H1 (cell line): ENCODE measurements around the gene SERPINB1. TPM values are rescaled to one million over a fixed set of nuclear protein-coding genes. Genes with fewer than 3 reads are reported as not detected.

Experiments
- CTCF ChIA-PET: fragments of 300-600 bp; sonication (Branson Sonifier 250); formaldehyde crosslinking; loops from one replicate; lab custom pipeline; 2021; ENCODE audit not compliant: partially characterized antibody; lab: Charles Lee
- POLR2A ChIA-PET: fragments of 300-600 bp; sonication (Branson Sonifier 250); formaldehyde crosslinking; loops from one replicate; lab custom pipeline; 2021; ENCODE audit warnings: inconsistent platforms; ENCODE audit not compliant: partially characterized antibody; lab: Charles Lee
- DNase-seq, 2 experiments: peaks; one replicate each; pipeline versions ENCODE4 v3.0.0 to v3.0.0-alpha.2; 2010 to 2022; ENCODE audit warnings: low spot score in 2 of 2, low read depth in 1 of 2, mixed read lengths in 1 of 2
- FAIRE-seq: peaks from 2 replicates; lab custom pipeline; 2011; peaks lifted over from hg19 to GRCh38; lab: Jason Lieb, UNC
- H2AFZ ChIP-seq: 2 replicates; pipeline ENCODE4 v1.8.1; 2012; ENCODE audit warnings: low read length, inconsistent platforms
- H2AK5ac ChIP-seq: 2 replicates; pipeline ENCODE4 v1.6.1; 2013; ENCODE audit warnings: low read depth, low read length
- H2BK120ac ChIP-seq: replicated peaks from 2 replicates; pipeline ENCODE3; 2013; ENCODE audit warnings: low read depth, low read length, inconsistent platforms
- H2BK12ac ChIP-seq: 2 replicates; pipeline ENCODE4 v1.6.1; 2013; ENCODE audit warnings: low read depth, low read length
- H2BK15ac ChIP-seq: 2 replicates; pipeline ENCODE4 v1.6.1; 2013; ENCODE audit warnings: low read length
- H2BK20ac ChIP-seq: 2 replicates; pipeline ENCODE4 v1.6.1; 2013; ENCODE audit warnings: low read length
- H2BK5ac ChIP-seq: 2 replicates; pipeline ENCODE4 v1.6.1; 2013; ENCODE audit warnings: low read depth, low read length
- H3K14ac ChIP-seq: 2 replicates; pipeline ENCODE4 v1.6.1; 2013; ENCODE audit warnings: inconsistent platforms; ENCODE audit not compliant: insufficient read length
- H3K18ac ChIP-seq: 2 replicates; pipeline ENCODE4 v1.6.1; 2013; ENCODE audit warnings: low read length; ENCODE audit errors: extremely low read depth
- H3K23ac ChIP-seq: 2 replicates; pipeline ENCODE4 v1.6.1; 2013; ENCODE audit warnings: inconsistent platforms; ENCODE audit not compliant: insufficient read length
- H3K23me2 ChIP-seq: 2 replicates; pipeline ENCODE4 v1.6.1; 2013; ENCODE audit warnings: low read depth, low read length
- H3K27ac ChIP-seq: 2 replicates; pipeline ENCODE4 v1.6.1; 2011; ENCODE audit warnings: low read depth, low read length, inconsistent platforms
- H3K27me3 ChIP-seq, 4 experiments: replicated peaks in 1 of 4; 1 replicate in 1 of 4; 2 replicates in 3 of 4; pipeline versions ENCODE4 v1.6.1 to v1.8.1; 2011 to 2013; ENCODE audit warnings: low read length in 3 of 4, mild to moderate bottlenecking in 3 of 4, inconsistent platforms in 2 of 4, mixed read lengths in 2 of 4, moderate library complexity in 1 of 4; ENCODE audit not compliant: control insufficient read depth in 3 of 4, insufficient read depth in 3 of 4; ENCODE audit errors: extremely low read depth in 1 of 4
- H3K36me3 ChIP-seq, 4 experiments: 2 replicates each; pipeline versions ENCODE4 v1.6.1 to v1.8.1; 2011 to 2013; ENCODE audit warnings: mild to moderate bottlenecking in 4 of 4, low read length in 3 of 4, moderate library complexity in 2 of 4, control low read depth in 1 of 4, inconsistent platforms in 1 of 4; ENCODE audit not compliant: insufficient read depth in 4 of 4, control insufficient read depth in 2 of 4
- H3K4ac ChIP-seq: replicated peaks from 2 replicates; pipeline ENCODE3; 2013; ENCODE audit warnings: low read length, low read depth, mixed read lengths, inconsistent platforms; ENCODE audit not compliant: insufficient read length
- H3K4me1 ChIP-seq, 4 experiments: replicated peaks in 1 of 4; 1 replicate in 1 of 4; 2 replicates in 3 of 4; pipeline versions ENCODE4 v1.6.1 to v1.8.1; 2011 to 2013; ENCODE audit warnings: low read length in 3 of 4, inconsistent platforms in 2 of 4, mixed read lengths in 1 of 4; ENCODE audit not compliant: insufficient read depth in 4 of 4, control insufficient read depth in 3 of 4
- H3K4me2 ChIP-seq, 2 experiments: 2 replicates each; pipeline versions ENCODE4 v1.6.1 to v1.8.1; 2011 to 2013; ENCODE audit warnings: low read depth in 2 of 2, low read length in 2 of 2, control low read depth in 1 of 2, inconsistent platforms in 1 of 2, mild to moderate bottlenecking in 1 of 2; ENCODE audit not compliant: insufficient read depth in 1 of 2
- H3K4me3 ChIP-seq, 4 experiments: fragments of 200-600, 300-600 bp in 1 of 4; sonication (generic), shearing (Covaris generic), sonication (Bioruptor Twin) in 1 of 4; 2 replicates each; pipeline versions ENCODE4 v1.5.1 to v1.8.1; 2011 to 2016; ENCODE audit warnings: low read length in 4 of 4, low read depth in 3 of 4, control low read depth in 2 of 4, inconsistent platforms in 2 of 4, mild to moderate bottlenecking in 2 of 4, mixed read lengths in 1 of 4, moderate library complexity in 1 of 4; ENCODE audit not compliant: insufficient read depth in 2 of 4; ENCODE audit errors: extremely low read depth in 1 of 4
- H3K56ac ChIP-seq: replicated peaks from 2 replicates; pipeline ENCODE3; 2013; ENCODE audit warnings: low read depth, mild to moderate bottlenecking, mixed read lengths, low read length, inconsistent platforms; ENCODE audit not compliant: insufficient read length
- H3K79me1 ChIP-seq: 2 replicates; pipeline ENCODE4 v1.6.1; 2013; ENCODE audit warnings: low read depth, low read length, control low read depth
- H3K79me2 ChIP-seq, 2 experiments: 2 replicates each; pipeline versions ENCODE4 v1.6.1 to v1.8.1; 2012 to 2013; ENCODE audit warnings: low read length in 2 of 2, mild to moderate bottlenecking in 2 of 2, inconsistent platforms in 1 of 2; ENCODE audit not compliant: insufficient read depth in 2 of 2, control insufficient read depth in 1 of 2
- H3K9ac ChIP-seq, 4 experiments: replicated peaks in 1 of 4; 1 replicate in 1 of 4; 2 replicates in 3 of 4; pipeline versions ENCODE4 v1.6.1 to v1.8.1; 2011 to 2013; ENCODE audit warnings: low read depth in 3 of 4, low read length in 3 of 4, control low read depth in 2 of 4, mild to moderate bottlenecking in 2 of 4, moderate library complexity in 2 of 4, inconsistent platforms in 1 of 4; ENCODE audit errors: extremely low read depth in 1 of 4
- H3K9me3 ChIP-seq, 2 experiments: 2 replicates each; pipeline versions ENCODE4 v1.6.1 to v1.8.1; 2012 to 2013; ENCODE audit warnings: mild to moderate bottlenecking in 2 of 2, moderate library complexity in 2 of 2, control low read depth in 1 of 2, inconsistent platforms in 1 of 2, low read depth in 1 of 2, low read length in 1 of 2, mixed read lengths in 1 of 2; ENCODE audit not compliant: insufficient read depth in 2 of 2
- H4K20me1 ChIP-seq, 2 experiments: replicated peaks in 1 of 2; 2 replicates each; pipeline versions ENCODE3 to v1.8.1; 2011 to 2013; ENCODE audit warnings: inconsistent platforms in 2 of 2, low read length in 2 of 2, mild to moderate bottlenecking in 1 of 2; ENCODE audit not compliant: insufficient read depth in 2 of 2, control insufficient read depth in 1 of 2
- H4K5ac ChIP-seq: 2 replicates; pipeline ENCODE4 v1.6.1; 2013; ENCODE audit warnings: low read length, low read depth, mixed read lengths, inconsistent platforms; ENCODE audit not compliant: insufficient read length
- H4K8ac ChIP-seq: 2 replicates; pipeline ENCODE4 v1.8.0; 2013; ENCODE audit warnings: mild to moderate bottlenecking, moderate library complexity, low read length, inconsistent platforms; ENCODE audit not compliant: insufficient read depth; ENCODE audit errors: extremely low read depth
- H4K91ac ChIP-seq: replicated peaks from 2 replicates; pipeline ENCODE3; 2013; ENCODE audit warnings: low read length, mixed read lengths, inconsistent platforms; ENCODE audit not compliant: insufficient read length
- BACH1 ChIP-seq: IDR thresholded peaks from 2 replicates; pipeline ENCODE4 v1.6.1; 2012; ENCODE audit warnings: low read length, improper control_type of control experiment
- CREB1 ChIP-seq: IDR thresholded peaks from 2 replicates; pipeline ENCODE4 v1.6.1; 2012; ENCODE audit warnings: inconsistent platforms
- CTBP2 ChIP-seq: IDR thresholded peaks from 2 replicates; pipeline ENCODE4 v1.7.0; 2011; ENCODE audit warnings: borderline replicate concordance, mild to moderate bottlenecking, moderate library complexity, mixed read lengths, low read length; ENCODE audit not compliant: insufficient read depth, insufficient read length
- HDAC2 ChIP-seq, 2 experiments: fragments of 300-600 bp in 1 of 2; sonication (generic) in 1 of 2; IDR thresholded peaks; 2 replicates each; pipeline ENCODE4 v1.6.1; 2011 to 2012; ENCODE audit warnings: low read depth in 2 of 2, low read length in 2 of 2, mild to moderate bottlenecking in 2 of 2, moderate library complexity in 2 of 2, borderline replicate concordance in 1 of 2, inconsistent platforms in 1 of 2
- JUN ChIP-seq: IDR thresholded peaks from 2 replicates; pipeline ENCODE4 v1.6.1; 2011; ENCODE audit warnings: low read depth, mild to moderate bottlenecking, improper control_type of control experiment, low read length
- NANOG ChIP-seq: IDR thresholded peaks from 2 replicates; pipeline ENCODE4 v1.6.1; 2011; ENCODE audit warnings: low read length, low read depth, mild to moderate bottlenecking, inconsistent platforms; ENCODE audit not compliant: insufficient read depth, poor library complexity, severe bottlenecking
- PHF8 ChIP-seq: fragments of 200-600 bp; sonication (generic); conservative IDR thresholded peaks from 2 replicates; pipeline ENCODE4 v1.7.1; 2012; ENCODE audit warnings: low read depth, mild to moderate bottlenecking, inconsistent platforms, low read length, moderate library complexity
- POLR2A ChIP-seq, 2 experiments: IDR thresholded peaks; 1 replicate in 1 of 2; 2 replicates in 1 of 2; pipeline ENCODE4 v1.6.1; 2011; ENCODE audit warnings: low read depth in 2 of 2, low read length in 2 of 2, mild to moderate bottlenecking in 2 of 2; ENCODE audit errors: control extremely low read depth in 1 of 2
- RAD21 ChIP-seq, 2 experiments: IDR thresholded peaks in 1 of 2; conservative IDR thresholded peaks in 1 of 2; 2 replicates each; pipeline ENCODE4 v1.6.1; 2011; ENCODE audit warnings: low read depth in 2 of 2, low read length in 2 of 2, improper control_type of control experiment in 1 of 2, inconsistent platforms in 1 of 2, mild to moderate bottlenecking in 1 of 2, moderate library complexity in 1 of 2
- SP4 ChIP-seq: IDR thresholded peaks from 2 replicates; pipeline ENCODE4 v1.6.1; 2012; ENCODE audit warnings: low read length, inconsistent platforms
- TAF1 ChIP-seq: IDR thresholded peaks from 2 replicates; pipeline ENCODE4 v1.6.1; 2011; ENCODE audit warnings: mild to moderate bottlenecking, low read depth, low read length
- TAF7 ChIP-seq: optimal IDR thresholded peaks from 2 replicates; pipeline ENCODE3; 2011; ENCODE audit warnings: low read depth, mild to moderate bottlenecking, inconsistent platforms, low read length, moderate library complexity, borderline replicate concordance
- TCF12 ChIP-seq: IDR thresholded peaks from 2 replicates; pipeline ENCODE4 v1.6.1; 2011; ENCODE audit warnings: low read depth, mild to moderate bottlenecking, low read length
- WGBS, 2 experiments: shearing (Covaris generic) in 1 of 2; methylation state at CpG; one replicate each; pipeline versions ENCODE4 v1.1.6 to v1.1.7; 2013 to 2015; ENCODE audit warnings: low lambda C conversion rate in 2 of 2, mixed read lengths in 2 of 2, inconsistent platforms in 1 of 2, low coverage in 1 of 2, missing lambda C conversion rate in 1 of 2; ENCODE audit not compliant: insufficient replicate concordance in 2 of 2, insufficient coverage in 1 of 2, insufficient read length in 1 of 2; ENCODE audit errors: extremely low coverage in 1 of 2, missing lambda C conversion rate in 1 of 2; 5-methylcytosine and 5-hydroxymethylcytosine counted together
- polyA plus RNA-seq, 7 experiments: library from polyadenylated mRNA; depleted of rRNA in 3 of 7; stranded (reverse) in 5 of 7; unstranded in 2 of 7; fragments of >200 nt in 5 of 7; fragments of 200-250 nt in 2 of 7; gene quantifications; 1 replicate in 5 of 7; 2 replicates in 1 of 7; 4 replicates in 1 of 7; pipeline versions ENCODE4 v1.2.1 to v1.2.3, GENCODE V29; 2011 to 2013; ENCODE audit warnings: missing spikeins in 2 of 7, mixed read lengths in 2 of 7
- total RNA-seq: library from RNA; stranded (reverse); fragmentation: NEBNext Ultra II Directional; extraction: Animal tissue kit (Norgen Biotek cat#: 25700); gene quantifications from 2 replicates; pipeline ENCODE4 v1.2.1, GENCODE V29; 2021

The SERPINB1 gene
- total and polyA plus RNA-seq, 2 of the 8 experiments (the other 6 are each of a cell fraction or from before 2014, with no cell fraction given): 8.1 to 17.3 TPM

- Histone ChIP-seq H2BK20ac (no peak overlapping the region), H3K14ac (no peak overlapping the region), H3K23me2 (no peaks in the 10 kb centered on the region; the same call in 1 of the 2 replicates), H4K20me1 (no peaks in the 10 kb centered on the region), H3K9me3 (peaks cover 4 to 6% of the 10 kb centered on the region in 2 experiments; a peak in 2 of 4 replicates), H4K5ac (no peak overlapping the region), H3K27ac (no peak overlapping the region), H2AK5ac (no peak overlapping the region), H2BK5ac (no peak overlapping the region), H2BK15ac (no peak overlapping the region), H3K36me3 (no peaks in the 10 kb centered on the region), H3K56ac (no peak overlapping the region), H3K79me1 (no peaks in the 10 kb centered on the region), H2AFZ (no peak overlapping the region), H3K18ac (no peak overlapping the region), H3K27me3 (no peaks in the 10 kb centered on the region), H3K4me3 (no peak overlapping the region), H3K23ac (no peak overlapping the region), H3K9ac (no peak overlapping the region), H2BK12ac (no peak overlapping the region), H3K4ac (no peak overlapping the region), H3K79me2 (no peaks in the 10 kb centered on the region), H3K4me1 (no peaks in the 10 kb centered on the region), H2BK120ac (no peak overlapping the region), H4K91ac (no peak overlapping the region), H3K4me2 (no peak overlapping the region), H4K8ac (no peak overlapping the region)
- ChIA-PET POLR2A (no interaction called here), CTCF (interaction anchor here (1.1 to 1.2 kb wide), 2 partner anchors 22 to 140 kb away, joined by 3 to 4 read pairs; no protein-coding TSS in a partner anchor)
- DNase-seq: no peak
- FAIRE-seq: no peak
- WGBS, 2 experiments: 96% methylated on average over 2 of the region's 3 CpGs; no CpG with 5 or more reads in 1 of the 2 experiments
- TF ChIP-seq RAD21 (IDR thresholded peaks at IDR 0.05 in 1 of 2, conservative IDR thresholded peaks at IDR 0.05 in 1 of 2; ENCODE audit: low read depth in 2 of 2, low read length in 2 of 2) (no peak), TAF1 (no peak), HDAC2 (IDR thresholded peaks at IDR 0.05; ENCODE audit: borderline replicate concordance in 1 of 2, low read depth in 2 of 2, low read length in 2 of 2) (no peak), CREB1 (no peak), TAF7 (no peak), SP4 (no peak), JUN (no peak), POLR2A (IDR thresholded peaks at IDR 0.05; ENCODE audit: control extremely low read depth in 1 of 2, low read depth in 2 of 2, low read length in 2 of 2) (no peak), BACH1 (no peak), TCF12 (no peak), NANOG (no peak), CTBP2 (no peak), PHF8 (no peak)
These were observed 29.0 kb downstream of the SERPINB1 start for GRCh38 chr6:2812695-2813094.
